Stimulated activated CD8-positive, alpha-beta memory T cell treated with anti-CD3 and anti-CD28 coated beads, Interleukin-4, amount 100 ng/mL, for 48 hours (primary cell): ENCODE data around the gene SMG7.

Source experiments
- DNase-seq: peaks from one replicate; pipeline ENCODE4 v3.0.0-alpha.2; 2020

Gene SMG7

GRCh38 chr1:183569141-183569540 is 96.8 kb downstream of the SMG7 start:
- DNase-seq: no peak

- DNase-seq: no peak
These were observed 97.5 kb downstream of the SMG7 start for GRCh38 chr1:183569801-183570200.

GRCh38 chr1:183570451-183570850 is 98.2 kb downstream of the SMG7 start:
- no peak for DNase-seq

GRCh38 chr1:183571678-183572268 is 99.5 kb downstream of the SMG7 start:
- DNase-seq: no peak

GRCh38 chr1:183572721-183573120 is 100.4 kb downstream of the SMG7 start:
- no peak for DNase-seq

- no peak for DNase-seq
These were observed 103.3 kb downstream of the SMG7 start for GRCh38 chr1:183575606-183576005.

- no peak for DNase-seq
These were observed 104.2 kb downstream of the SMG7 start for GRCh38 chr1:183576537-183576936.

- DNase-seq: no peak
These were observed 105.7 kb downstream of the SMG7 start for GRCh38 chr1:183577897-183578465.

- no peak for DNase-seq
These were observed 106.6 kb downstream of the SMG7 start for GRCh38 chr1:183578856-183579255.

GRCh38 chr1:183580281-183580682 is 108.0 kb downstream of the SMG7 start:
- no peak for DNase-seq

- no peak for DNase-seq
These were observed 109.9 kb downstream of the SMG7 start for GRCh38 chr1:183582021-183582713.

- DNase-seq: no peak
These were observed 111.2 kb downstream of the SMG7 start for GRCh38 chr1:183583466-183583865.

GRCh38 chr1:183584147-183584546 is 111.8 kb downstream of the SMG7 start:
- no peak for DNase-seq

- DNase-seq: no peak
These were observed 112.7 kb downstream of the SMG7 start for GRCh38 chr1:183585038-183585437.

- DNase-seq: no peak
These were observed 114.2 kb downstream of the SMG7 start for GRCh38 chr1:183586455-183586854.

GRCh38 chr1:183586926-183587325 is 114.6 kb downstream of the SMG7 start:
- DNase-seq: no peak

GRCh38 chr1:183588827-183589226 is 116.5 kb downstream of the SMG7 start:
- DNase-seq: no peak

- DNase-seq: no peak
These were observed 117.1 kb downstream of the SMG7 start for GRCh38 chr1:183589384-183589783.

- DNase-seq: no peak
These were observed 117.6 kb downstream of the SMG7 start for GRCh38 chr1:183589874-183590243.

- DNase-seq: peak; percentile 52
These were observed 118.2 kb downstream of the SMG7 start, which contains the start of gene NCF2 for GRCh38 chr1:183590244-183591191. Gene NCF2, minus strand, starts transcription at chr1:183590459. Its CDS starts 130 bp downstream, at chr1:183590329.

- DNase-seq: no peak
These were observed 120.4 kb downstream of the SMG7 start for GRCh38 chr1:183592733-183593132.

GRCh38 chr1:183593356-183593755 is 121.1 kb downstream of the SMG7 start:
- no peak for DNase-seq

- DNase-seq: no peak
These were observed 123.2 kb downstream of the SMG7 start for GRCh38 chr1:183595537-183595936.
